Psoas muscle (tissue), 8 donors: Measurements from ENCODE around the gene MTREX. TPM values are rescaled to one million over a fixed set of nuclear protein-coding genes. Genes with fewer than 3 reads are reported as not detected.

Experiments
- ATAC-seq, 4 donors: fragments of 200-7000 bp; cut with Tn5 transposase; one replicate each; pipeline ENCODE4 v1.9.1; 2020; ENCODE audit warnings: moderate library complexity in 3 of 4, mild to moderate bottlenecking in 2 of 4
- DNase-seq, 2 donors: peaks; one replicate each; pipeline ENCODE4 v3.0.0-alpha.2; 2020
- H3K27ac ChIP-seq: fragments of 200-600 bp; one replicate; pipeline ENCODE4 v1.8.0; 2022
- H3K27me3 ChIP-seq, 3 donors: fragments of 200-600 bp in 1 of 3; one replicate each; pipeline versions ENCODE4 v1.6.1 to v1.8.0; 2013 to 2022; ENCODE audit warnings: low read length in 2 of 3, mild to moderate bottlenecking in 2 of 3, moderate library complexity in 1 of 3; ENCODE audit not compliant: insufficient read depth in 3 of 3
- H3K36me3 ChIP-seq, 2 donors: fragments of 200-600 bp in 1 of 2; one replicate each; pipeline versions ENCODE4 v1.6.1 to v1.8.0; 2013 to 2022; ENCODE audit warnings: low read depth in 1 of 2, mild to moderate bottlenecking in 1 of 2, moderate library complexity in 1 of 2; ENCODE audit not compliant: insufficient read depth in 1 of 2
- H3K4me1 ChIP-seq: fragments of 200-600 bp; one replicate; pipeline ENCODE4 v1.8.0; 2022
- H3K4me3 ChIP-seq: fragments of 200-600 bp; one replicate; pipeline ENCODE4 v1.8.0; 2022; ENCODE audit warnings: mild to moderate bottlenecking
- H3K9me3 ChIP-seq: fragments of 200-600 bp; one replicate; pipeline ENCODE4 v1.8.0; 2022
- WGBS, 3 donors: extraction: QIAGEN DNeasy Blood & Tissue Kit; methylation state at CpG; one replicate each; pipeline versions ENCODE4 v1.1.6 to v1.1.7; 2013; 5-methylcytosine and 5-hydroxymethylcytosine counted together
- intact Hi-C, 2 donors: fragments of 100-400 bp; cut with DNase I; formaldehyde crosslinking; loops; one replicate each; pipeline versions ENCODE4 v1.11.0 to v1.14.2; 2022
- polyA plus RNA-seq, 3 donors: library from polyadenylated mRNA; stranded (reverse); fragments of 200-250 nt; gene quantifications; one replicate each; pipeline ENCODE4 v1.2.3, GENCODE V29; 2013
- total RNA-seq, 4 donors: library from RNA; stranded (reverse); fragmentation: NEBNext Ultra II Directional in 2 of 4; extraction: Animal tissue kit (Norgen Biotek cat#: 25700) in 2 of 4; gene quantifications; one replicate each; pipeline versions ENCODE4 v1.2.1 to v1.2.4, GENCODE V29; 2021 to 2023
- TF ChIP-seq, protein P1 (sequence below): fragments of 200-600 bp; IDR thresholded peaks from one replicate; pipeline ENCODE4 v1.8.0; 2022; ENCODE audit warnings: antibody characterized with exemption
- donor health status: healthy with polysubstance abuse.
- donor health status: DM: no; HTN: no; CAD: no; lungs with moderate emphysema.
- donor health status: Bipolar disorder and iron deficiency.
- donor health status: healthy.
- donor health status: DM: yes; HTN: yes; CAD: no.
- donor health status: DM: no; HTN: no; CAD: no.
- donor health status: DM: no; HTN: no; CAD: no.
- donor health status: DM: yes; HTN: yes; CAD: no.

MTREX gene
- total and polyA plus RNA-seq, 7 donors: 26.7 to 79.4 (median 59.5) TPM

DNA sequence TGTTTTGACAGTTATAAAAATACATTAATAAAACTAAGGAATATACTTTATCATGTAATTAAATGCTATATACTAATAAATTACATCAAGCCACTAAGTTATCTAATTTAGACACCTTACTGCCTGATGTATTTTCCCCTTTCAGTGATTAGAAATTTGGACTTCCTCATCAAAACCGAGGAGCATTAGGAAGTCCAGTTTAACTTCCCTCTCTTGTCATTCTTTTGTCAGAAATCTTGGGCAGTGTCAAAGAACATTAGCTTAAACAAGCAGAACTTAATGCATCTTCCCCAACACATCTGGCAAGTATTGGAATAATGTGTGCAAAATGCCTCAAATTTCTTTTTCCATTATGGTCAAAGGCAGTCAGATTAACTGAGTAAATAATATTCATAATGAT lies 145.4 kb downstream of the MTREX start:
- Histone ChIP-seq H3K4me1 (peaks cover 34% of the 10 kb centered on the region), H3K9me3 (no peaks in the 10 kb centered on the region), H3K4me3 (no peak overlapping the region), H3K27me3 (no peaks in the 10 kb centered on the region), H3K36me3 (no peaks in the 10 kb centered on the region), H3K27ac (no peak overlapping the region)
- WGBS, 3 donors: 52 to 63% (median 54%) methylated on average over 1 of the region's 1 CpG
- intact Hi-C loops: no loop called here
- no peak for ATAC-seq
- DNase-seq: no peak
- TF ChIP-seq, protein P1, sequence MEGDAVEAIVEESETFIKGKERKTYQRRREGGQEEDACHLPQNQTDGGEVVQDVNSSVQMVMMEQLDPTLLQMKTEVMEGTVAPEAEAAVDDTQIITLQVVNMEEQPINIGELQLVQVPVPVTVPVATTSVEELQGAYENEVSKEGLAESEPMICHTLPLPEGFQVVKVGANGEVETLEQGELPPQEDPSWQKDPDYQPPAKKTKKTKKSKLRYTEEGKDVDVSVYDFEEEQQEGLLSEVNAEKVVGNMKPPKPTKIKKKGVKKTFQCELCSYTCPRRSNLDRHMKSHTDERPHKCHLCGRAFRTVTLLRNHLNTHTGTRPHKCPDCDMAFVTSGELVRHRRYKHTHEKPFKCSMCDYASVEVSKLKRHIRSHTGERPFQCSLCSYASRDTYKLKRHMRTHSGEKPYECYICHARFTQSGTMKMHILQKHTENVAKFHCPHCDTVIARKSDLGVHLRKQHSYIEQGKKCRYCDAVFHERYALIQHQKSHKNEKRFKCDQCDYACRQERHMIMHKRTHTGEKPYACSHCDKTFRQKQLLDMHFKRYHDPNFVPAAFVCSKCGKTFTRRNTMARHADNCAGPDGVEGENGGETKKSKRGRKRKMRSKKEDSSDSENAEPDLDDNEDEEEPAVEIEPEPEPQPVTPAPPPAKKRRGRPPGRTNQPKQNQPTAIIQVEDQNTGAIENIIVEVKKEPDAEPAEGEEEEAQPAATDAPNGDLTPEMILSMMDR: no peak

DNA sequence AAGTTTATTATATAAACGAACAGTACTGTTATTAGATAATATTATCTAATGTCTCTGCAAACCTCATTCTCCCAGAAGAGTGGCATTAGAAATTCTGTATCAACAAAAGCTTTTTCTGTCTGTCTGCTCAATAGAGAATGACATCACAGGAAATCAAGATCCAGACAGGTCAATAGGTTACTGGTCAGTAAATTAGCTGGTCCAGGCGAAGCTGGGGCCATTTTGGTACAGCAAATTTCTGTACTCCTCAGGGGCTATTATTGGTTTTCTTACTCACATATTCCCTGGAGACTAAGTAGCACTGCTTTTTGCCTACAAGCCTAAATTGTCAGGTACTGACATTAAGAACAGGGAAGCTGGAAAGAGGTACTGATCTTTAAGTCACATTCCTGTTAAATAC lies 146.5 kb downstream of the MTREX start:
- DNase-seq (no peak), ATAC-seq (peak in 3 of 4 donors; percentile 32 to 52 (median 48))
- TF ChIP-seq, protein P1: no peak
- Histone ChIP-seq H3K27me3 (no peaks in the 10 kb centered on the region), H3K27ac (peak overlapping the region; percentile 36), H3K9me3 (no peaks in the 10 kb centered on the region), H3K4me1 (peaks cover 32% of the 10 kb centered on the region), H3K4me3 (no peak overlapping the region), H3K36me3 (no peaks in the 10 kb centered on the region)
- intact Hi-C loops: no loop called here
- WGBS, 3 donors: 56 to 74% (median 63%) methylated on average over 2 of the region's 2 CpGs

DNA sequence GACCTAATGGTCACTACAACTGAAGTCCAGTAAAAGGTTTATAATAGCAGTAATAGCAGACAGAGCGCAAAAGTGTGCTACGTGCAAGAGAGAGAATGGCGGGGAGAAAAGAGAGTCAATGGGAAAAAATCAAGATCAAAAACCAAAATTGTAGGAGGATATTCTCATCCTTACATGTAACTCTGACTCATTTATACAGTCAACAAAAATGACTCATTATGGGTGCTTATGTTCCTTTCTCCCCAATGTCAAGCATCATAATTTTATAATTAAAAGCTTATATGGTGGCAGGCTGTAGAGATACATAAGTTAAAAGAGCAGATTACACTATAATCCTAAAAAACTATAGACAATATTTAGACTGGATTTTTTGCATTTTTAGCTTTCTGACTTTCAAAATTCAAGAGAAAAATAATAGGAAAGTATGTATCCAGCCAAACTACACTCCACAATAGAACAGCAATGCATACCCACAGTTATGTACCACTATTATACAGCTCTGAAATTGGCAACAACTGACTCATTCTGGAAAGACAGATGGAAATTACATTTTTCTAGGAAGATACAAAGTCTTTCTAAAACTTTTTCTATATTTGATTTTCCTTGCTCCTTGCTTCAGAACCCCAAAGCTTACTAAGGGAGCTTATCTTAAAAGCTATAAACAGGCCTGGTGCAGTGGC lies 148.6 kb downstream of the MTREX start:
- intact Hi-C loops: no loop called here
- 94 to 96% (median 95%) methylated on average over 3 of the region's 3 CpGs for WGBS, 3 donors
- H3K36me3 ChIP-seq: no peaks in the 10 kb centered on the region

DNA sequence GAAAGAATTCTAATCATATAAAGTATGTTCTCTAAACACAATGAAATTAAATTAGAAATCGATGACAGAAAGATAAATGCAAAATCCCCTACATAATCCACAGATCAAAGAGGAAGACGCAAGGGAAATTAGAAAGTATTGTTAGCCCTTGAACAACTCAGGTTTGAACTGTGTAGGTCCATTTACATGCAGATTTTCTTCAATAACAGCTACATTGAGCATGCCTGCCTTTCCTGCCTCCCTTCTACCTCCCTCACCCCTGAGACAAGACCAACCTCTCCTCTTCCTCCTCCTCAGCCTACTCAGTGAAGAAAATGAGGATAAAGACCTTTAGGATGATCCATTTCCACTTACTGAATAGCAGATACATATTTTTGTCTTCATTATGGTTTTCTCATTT lies 151.8 kb downstream of the MTREX start:
- no peaks in the 10 kb centered on the region for H3K27me3 ChIP-seq
- TF ChIP-seq, protein P1: no peak
- DNase-seq (no peak), ATAC-seq (no peak)
- H3K36me3 ChIP-seq: peaks cover 0 to 5% of the 10 kb centered on the region in 2 donors
- intact Hi-C loops: no loop called here
- no peak overlapping the region for H3K4me3 ChIP-seq
- H3K4me1 ChIP-seq: peaks cover 9% of the 10 kb centered on the region
- no peaks in the 10 kb centered on the region for H3K9me3 ChIP-seq
- no peak overlapping the region for H3K27ac ChIP-seq
- WGBS, 3 donors: 66 to 95% (median 94%) methylated on average over 2 of the region's 2 CpGs

More for the DNA sequence above, 148.6 kb downstream of the MTREX start:
- ATAC-seq: no peak
- H3K4me3 ChIP-seq: no peak overlapping the region
- TF ChIP-seq, protein P1: no peak
- no peaks in the 10 kb centered on the region for H3K27me3 ChIP-seq
- DNase-seq: no peak
- H3K4me1 ChIP-seq: peaks cover 14% of the 10 kb centered on the region
- no peak overlapping the region for H3K27ac ChIP-seq
- no peaks in the 10 kb centered on the region for H3K9me3 ChIP-seq

DNA sequence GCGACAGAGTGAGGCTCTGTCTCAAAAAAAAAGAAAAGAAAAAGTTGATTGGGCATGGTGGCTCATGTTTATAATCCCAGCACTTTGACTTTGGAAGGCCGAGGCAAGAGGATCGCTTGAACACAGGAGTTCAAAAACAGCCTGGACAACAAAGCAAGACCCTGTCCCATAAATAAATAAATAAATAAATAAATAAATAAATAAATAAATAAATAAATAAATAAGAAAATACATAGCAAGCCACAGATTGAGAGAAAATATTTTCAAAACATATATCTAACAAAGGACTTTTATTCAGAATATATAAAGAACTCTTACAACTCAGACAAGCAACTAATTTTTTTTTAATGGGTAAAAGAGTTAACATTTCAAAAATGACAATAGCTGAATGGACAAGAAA lies 155.8 kb downstream of the MTREX start:
- Histone ChIP-seq H3K9me3 (no peaks in the 10 kb centered on the region), H3K4me3 (no peak overlapping the region), H3K36me3 (peaks cover 0 to 34% of the 10 kb centered on the region in 2 donors), H3K27me3 (no peaks in the 10 kb centered on the region), H3K27ac (no peak overlapping the region), H3K4me1 (peaks cover 15% of the 10 kb centered on the region)
- 76 to 96% (median 78%) methylated on average over 3 of the region's 3 CpGs for WGBS, 3 donors
- DNase-seq: no peak
- TF ChIP-seq, protein P1: no peak
- ATAC-seq: no peak
- intact Hi-C loops: no loop called here
